HepG2 (cell line): ENCODE measurements around the gene DEUP1. TPM values are rescaled to one million over a fixed set of nuclear protein-coding genes. Genes with fewer than 3 reads are reported as not detected.

ENCODE experiments used
- BCLAF1 ChIP-seq: fragments of 450-650 bp; IDR thresholded peaks from 2 replicates; pipeline ENCODE4 v1.6.1; 2017; ENCODE audit warnings: mild to moderate bottlenecking
- ETV6 ChIP-seq: sonication (generic); formaldehyde crosslinking; conservative IDR thresholded peaks from 2 replicates; pipeline ENCODE4 v1.4.0; 2020; ENCODE audit warnings: missing genetic modification reagents
- HMG20B ChIP-seq: conservative IDR thresholded peaks from 2 replicates; pipeline ENCODE4 v1.6.1; 2016; ENCODE audit warnings: missing genetic modification reagents, missing compliant biosample characterization
- HOMEZ ChIP-seq: IDR thresholded peaks from 2 replicates; pipeline ENCODE4 v1.6.1; 2016; ENCODE audit warnings: low read depth
- KMT2B ChIP-seq: IDR thresholded peaks from 2 replicates; pipeline ENCODE4 v1.6.1; 2016; ENCODE audit warnings: missing genetic modification reagents, missing compliant biosample characterization
- LRRFIP1 ChIP-seq: sonication (generic); formaldehyde crosslinking; conservative IDR thresholded peaks from 2 replicates; pipeline ENCODE4 v1.4.0; 2020; ENCODE audit warnings: missing genetic modification reagents
- REPIN1 ChIP-seq: sonication (generic); formaldehyde crosslinking; IDR thresholded peaks from 2 replicates; pipeline ENCODE4 v1.8.0; 2022; ENCODE audit warnings: missing genetic modification reagents, low read depth, mild to moderate bottlenecking, borderline replicate concordance
- SCMH1 ChIP-seq: sonication (generic); formaldehyde crosslinking; IDR thresholded peaks from 2 replicates; pipeline ENCODE4 v1.9.0; 2021; ENCODE audit warnings: missing genetic modification reagents, mild to moderate bottlenecking, borderline replicate concordance
- WIZ ChIP-seq: sonication (generic); formaldehyde crosslinking; IDR thresholded peaks from 2 replicates; pipeline ENCODE4 v1.5.1; 2020; ENCODE audit warnings: mild to moderate bottlenecking, missing genetic modification reagents
- ZBTB49 ChIP-seq: sonication (generic); formaldehyde crosslinking; IDR thresholded peaks from 2 replicates; pipeline ENCODE4 v1.4.0; 2020; ENCODE audit warnings: missing genetic modification reagents, borderline replicate concordance
- ZMYM2 ChIP-seq: sonication (generic); formaldehyde crosslinking; IDR thresholded peaks from 2 replicates; pipeline ENCODE4 v1.8.0; 2022; ENCODE audit warnings: mild to moderate bottlenecking, missing genetic modification reagents
- ZNF512B ChIP-seq: sonication (generic); formaldehyde crosslinking; IDR thresholded peaks from 2 replicates; pipeline ENCODE4 v1.5.1; 2020; ENCODE audit warnings: missing genetic modification reagents, mild to moderate bottlenecking, borderline replicate concordance
- ZNF644 ChIP-seq: IDR thresholded peaks from 2 replicates; pipeline ENCODE4 v1.6.1; 2016; ENCODE audit warnings: low read depth
- ZNF879 ChIP-seq: sonication (generic); formaldehyde crosslinking; IDR thresholded peaks from 2 replicates; pipeline ENCODE4 v1.8.1; 2023; ENCODE audit warnings: missing genetic modification reagents
- polyA plus RNA-seq, 8 experiments: library from polyadenylated mRNA; depleted of rRNA in 3 of 8; stranded (reverse) in 7 of 8; unstranded in 1 of 8; fragments of >200 nt; fragmentation: Illumina TruSeq in 4 of 8; extraction: Trizol in 4 of 8; gene quantifications; 2 replicates each; pipeline versions ENCODE4 v1.2.1 to v1.2.3, GENCODE V29; 2011 to 2016; ENCODE audit warnings: low read depth in 4 of 8, missing spikeins in 1 of 8, mixed read lengths in 1 of 8; ENCODE audit not compliant: insufficient read depth in 1 of 8
- total RNA-seq, 5 experiments: library from RNA; depleted of rRNA; stranded (reverse); fragments of >200 nt; fragmentation: Illumina TruSeq; extraction: Trizol; gene quantifications; 2 replicates each; pipeline ENCODE4 v1.2.3, GENCODE V29; 2016; ENCODE audit warnings: low read depth in 1 of 5
- TF ChIP-seq, protein P1 (sequence below): sonication (generic); formaldehyde crosslinking; IDR thresholded peaks from 2 replicates; pipeline ENCODE4 v1.8.0; 2022; ENCODE audit warnings: low read depth, missing genetic modification reagents

DEUP1 gene
- total and polyA plus RNA-seq, 2 of the 13 experiments (the other 11 are each of a cell fraction or from before 2014, with no cell fraction given), result not detected

DNA sequence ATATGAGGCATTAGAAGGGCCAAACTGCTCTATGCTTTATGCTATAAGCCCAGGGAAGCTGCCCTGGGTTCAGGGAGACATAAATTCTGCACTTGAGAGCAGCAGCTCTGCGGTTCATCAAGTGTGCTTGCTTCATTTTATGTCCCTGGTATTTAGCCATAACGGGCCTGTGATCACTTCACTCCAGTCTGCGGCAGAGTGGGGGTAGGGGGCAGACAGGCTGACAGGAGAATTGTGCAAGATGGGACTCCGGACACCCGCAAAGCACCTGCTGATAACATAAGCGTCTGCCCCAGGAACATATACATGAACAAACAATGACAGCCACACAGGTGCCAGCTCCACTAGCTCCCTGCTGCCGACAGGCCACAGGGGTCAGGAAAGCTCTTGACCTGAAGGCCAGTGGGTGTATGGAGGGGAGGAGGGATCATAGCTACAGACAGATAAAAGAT is 156.5 kb downstream of the DEUP1 start (continued):
- TF ChIP-seq LRRFIP1 (no peak), WIZ (CRISPR knock-in tag) (peak; percentile 56; the same call in 1 of the 2 replicates), SCMH1 (CRISPR knock-in tag) (no peak), REPIN1 (CRISPR knock-in tag) (peak; percentile 73; the same call in 1 of the 2 replicates), ZNF879 (CRISPR knock-in tag) (no peak), HMG20B (CRISPR knock-in tag) (peak; percentile 98), KMT2B (peak; percentile 60; the same call in 1 of the 2 replicates), ZBTB49 (CRISPR knock-in tag) (no peak), ZNF512B (CRISPR knock-in tag) (peak; percentile 82; the same call in 1 of the 2 replicates), ZMYM2 (CRISPR knock-in tag) (peak; percentile 76), ETV6 (CRISPR knock-in tag) (0 out of 2 replicates have a peak, but pooled peaks have one; percentile 28), BCLAF1 (no peak), ZNF644 (0 out of 2 replicates have a peak, but pooled peaks have one; percentile 46), HOMEZ (CRISPR knock-in tag) (peak; percentile 88)
- TF ChIP-seq, protein P1, sequence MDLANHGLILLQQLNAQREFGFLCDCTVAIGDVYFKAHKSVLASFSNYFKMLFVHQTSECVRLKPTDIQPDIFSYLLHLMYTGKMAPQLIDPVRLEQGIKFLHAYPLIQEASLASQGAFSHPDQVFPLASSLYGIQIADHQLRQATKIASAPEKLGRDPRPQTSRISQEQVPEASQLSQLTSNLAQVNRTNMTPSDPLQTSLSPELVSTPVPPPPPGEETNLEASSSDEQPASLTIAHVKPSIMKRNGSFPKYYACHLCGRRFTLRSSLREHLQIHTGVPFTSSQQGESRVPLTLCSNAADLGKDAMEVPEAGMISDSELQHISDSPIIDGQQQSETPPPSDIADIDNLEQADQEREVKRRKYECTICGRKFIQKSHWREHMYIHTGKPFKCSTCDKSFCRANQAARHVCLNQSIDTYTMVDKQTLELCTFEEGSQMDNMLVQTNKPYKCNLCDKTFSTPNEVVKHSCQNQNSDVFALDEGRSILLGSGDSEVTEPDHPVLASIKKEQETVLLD, result 0 out of 2 replicates have a peak, but pooled peaks have one; percentile 31
